Stimulated activated CD4-positive, alpha-beta T cell treated with anti-CD3 and anti-CD28 coated beads, Interleukin-1b, Interleukin-23, amount 100 ng/mL, for 48 hours (primary cell): ENCODE results near the gene TCEAL6.
"Not testable (repeated sequence)": the region's sequence is repeated elsewhere in the genome, so short reads cannot be mapped to it uniquely, and the experiment has no call there.

Experiments
- DNase-seq: peaks from one replicate; pipeline ENCODE4 v3.0.0-alpha.2; 2020

Gene TCEAL6

GRCh38 chrX:102142274-102142673 is at the start of gene TCEAL6:
Gene TCEAL6, minus strand, starts transcription at chrX:102142481.
- DNase-seq: not testable (repeated sequence)

GRCh38 chrX:102185967-102186720 is 43.9 kb upstream of the TCEAL6 start:
- DNase-seq: no peak

DNA sequence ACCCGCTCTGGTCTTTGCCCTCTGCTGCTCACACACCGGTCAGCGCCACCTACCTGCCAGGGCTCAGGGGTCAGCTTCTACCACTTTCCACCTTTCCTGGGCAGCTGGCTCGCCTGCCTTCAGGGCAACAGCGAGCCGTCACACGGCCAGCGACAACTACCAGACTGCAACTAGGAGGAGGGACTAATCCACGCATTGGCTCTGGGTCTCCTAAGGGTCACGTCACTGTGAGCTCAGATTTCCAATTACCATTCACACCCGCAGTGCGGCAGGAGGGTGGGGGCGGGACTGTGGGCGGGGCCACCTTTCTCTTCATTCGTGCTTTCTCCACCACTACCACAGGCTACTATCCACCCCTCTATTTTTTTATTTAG is 13.5 kb upstream of the TCEAL6 start, which contains the start of gene BEX5:
Gene BEX5 (minus strand): TSS at position 172 of the 374 bp plus-strand sequence. CDS start 1,712 bp downstream, outside the sequence.
- DNase-seq: peak; percentile 44

- DNase-seq: peak; percentile 7
Measured at GRCh38 chrX:102154900-102155805, 12.9 kb upstream of the TCEAL6 start.

- DNase-seq: no peak
Measured at GRCh38 chrX:102154218-102154860, 12.1 kb upstream of the TCEAL6 start.

DNA sequence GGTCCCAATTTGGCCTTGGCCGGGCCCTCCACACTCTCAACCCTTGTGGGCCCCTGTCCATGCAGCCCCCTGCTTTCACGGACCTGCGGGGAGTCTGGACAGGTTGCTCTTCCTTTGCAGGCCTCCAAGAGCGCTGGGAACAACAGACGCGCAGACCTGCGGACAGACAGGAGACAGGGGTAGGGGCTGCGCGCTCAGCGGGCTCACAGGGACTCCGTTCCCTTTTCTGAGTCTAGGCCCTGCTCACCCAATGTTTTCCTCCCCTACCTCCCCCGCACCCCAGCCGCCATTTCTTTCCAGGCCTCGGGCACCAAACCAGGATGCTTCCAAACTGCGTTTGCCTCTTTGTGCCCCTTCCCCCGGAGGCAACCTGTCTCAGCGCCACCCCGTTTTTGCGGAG is 650 bp downstream of the TCEAL6 start:
- DNase-seq: not testable (repeated sequence)

DNA sequence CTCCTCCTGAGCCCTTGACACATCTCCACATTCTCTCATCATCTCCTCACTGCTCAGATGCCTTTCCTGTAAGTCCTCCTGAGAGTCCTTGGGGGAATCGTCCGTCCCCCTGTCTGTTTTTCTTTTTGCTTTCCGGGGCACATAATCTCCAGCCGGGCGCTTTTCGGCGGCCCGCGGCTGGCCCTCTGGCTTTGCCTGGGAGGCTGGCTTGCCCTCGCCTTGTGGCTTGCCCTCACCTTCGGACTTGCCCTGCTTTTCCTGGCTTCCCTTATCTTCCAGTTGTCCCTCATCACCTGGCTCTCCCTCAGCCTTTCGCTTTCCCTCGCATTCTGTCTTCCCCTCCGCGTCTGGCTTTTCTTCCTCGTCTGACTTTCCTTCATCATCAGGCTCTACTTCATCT is 1.4 kb downstream of the TCEAL6 start:
- not testable (repeated sequence) for DNase-seq

DNA sequence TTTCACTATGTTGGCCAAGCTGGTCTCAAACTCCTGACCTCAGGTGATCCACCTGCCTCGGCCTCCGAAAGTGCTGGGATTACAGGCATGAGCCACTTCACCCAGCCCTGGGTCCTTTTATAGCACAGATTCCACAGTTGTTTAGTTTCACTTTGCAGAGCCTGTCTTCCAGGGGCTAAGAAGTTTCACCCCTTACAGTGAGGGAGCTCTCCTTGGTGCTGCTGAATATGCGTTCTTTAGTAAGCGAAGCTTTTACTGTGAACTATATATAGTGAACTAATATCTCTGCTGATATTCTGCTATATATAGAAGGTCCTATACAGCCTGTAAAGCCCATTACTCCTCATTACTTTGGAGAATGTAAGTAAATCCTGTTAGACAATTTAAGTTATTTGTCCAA is 4.2 kb downstream of the TCEAL6 start:
- no peak for DNase-seq

DNA sequence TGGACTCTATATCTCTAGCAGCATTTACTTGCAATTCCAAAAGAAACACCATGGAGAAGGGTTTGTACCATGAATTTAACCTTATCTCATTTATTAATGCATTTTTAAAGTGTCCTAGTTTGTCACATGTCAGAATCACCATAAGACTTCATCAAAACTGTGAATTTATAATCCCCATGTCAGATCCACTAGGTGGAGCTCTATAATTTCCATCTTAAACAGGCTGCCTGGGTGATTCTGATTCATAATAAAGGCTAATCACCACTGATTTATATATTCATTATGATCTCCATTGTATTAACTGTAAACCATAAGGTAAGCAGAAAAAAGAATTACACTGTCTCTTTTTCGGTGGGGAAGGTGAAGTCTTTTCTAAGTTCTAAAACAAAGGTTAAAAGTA is 12.8 kb downstream of the TCEAL6 start:
- no peak for DNase-seq

- DNase-seq: no peak
Measured at GRCh38 chrX:102126863-102127262, 15.4 kb downstream of the TCEAL6 start.

DNA sequence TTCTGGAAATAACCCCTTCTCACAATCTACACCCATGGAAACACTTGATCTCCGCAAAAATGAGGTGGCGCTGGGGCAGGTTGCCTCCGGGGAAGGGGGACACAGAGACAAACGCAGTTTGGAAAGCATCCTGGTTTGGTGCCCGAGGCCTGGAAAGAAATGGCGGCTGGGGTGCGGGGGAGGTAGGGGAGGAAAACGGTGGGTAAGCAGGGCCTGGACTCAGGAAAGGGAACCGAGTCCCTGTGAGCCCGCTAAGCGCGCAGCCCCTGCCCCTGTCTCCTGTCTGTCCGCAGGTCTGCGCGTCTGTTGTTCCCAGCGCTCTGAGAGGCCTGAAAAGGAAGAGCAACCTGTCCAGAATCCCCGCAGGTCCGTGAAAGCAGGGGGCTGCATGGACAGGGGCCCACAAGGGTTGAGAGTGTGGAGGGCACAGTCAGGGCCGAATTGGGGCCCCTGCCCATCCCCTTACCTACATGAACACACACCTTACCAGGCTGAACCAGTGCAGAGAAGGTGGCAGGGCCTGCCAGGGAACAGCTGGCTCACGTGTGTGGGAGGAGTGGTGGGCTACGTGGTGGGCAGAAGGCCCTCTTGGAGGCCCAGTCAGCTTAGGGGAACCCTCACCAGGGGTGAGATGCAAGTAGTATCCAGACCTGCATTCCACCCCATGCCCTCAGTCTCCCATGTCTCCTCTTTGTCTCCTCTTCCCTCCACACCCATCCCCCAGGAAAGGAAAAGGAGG is 16.0 kb downstream of the TCEAL6 start:
- not testable (repeated sequence) for DNase-seq

DNA sequence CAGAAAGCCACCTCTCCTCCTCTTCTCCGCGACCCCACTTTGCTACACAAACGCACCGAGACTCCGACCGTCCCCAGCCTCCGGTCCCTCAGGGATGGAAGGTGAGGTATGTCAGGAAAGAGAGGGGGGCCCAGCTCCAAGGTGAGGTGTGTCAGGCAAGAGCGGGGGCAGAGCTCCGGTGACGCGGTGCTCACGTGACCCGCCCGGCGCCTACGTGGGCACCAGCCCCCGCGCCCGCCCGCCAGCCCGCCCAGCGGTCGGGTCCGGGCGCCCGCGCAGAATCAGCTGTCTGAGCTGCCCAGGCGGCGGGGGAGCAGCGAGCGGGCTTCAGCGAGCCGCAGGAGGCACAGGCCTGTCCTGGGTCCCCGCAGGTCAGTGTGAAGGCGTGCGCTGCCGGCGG is 16.8 kb downstream of the TCEAL6 start, which contains the start of gene TCEAL2:
Gene TCEAL2 (plus strand): TSS at position 244 of the 400 bp plus-strand sequence. CDS start 1,152 bp downstream, outside the sequence.
- not testable (repeated sequence) for DNase-seq

DNA sequence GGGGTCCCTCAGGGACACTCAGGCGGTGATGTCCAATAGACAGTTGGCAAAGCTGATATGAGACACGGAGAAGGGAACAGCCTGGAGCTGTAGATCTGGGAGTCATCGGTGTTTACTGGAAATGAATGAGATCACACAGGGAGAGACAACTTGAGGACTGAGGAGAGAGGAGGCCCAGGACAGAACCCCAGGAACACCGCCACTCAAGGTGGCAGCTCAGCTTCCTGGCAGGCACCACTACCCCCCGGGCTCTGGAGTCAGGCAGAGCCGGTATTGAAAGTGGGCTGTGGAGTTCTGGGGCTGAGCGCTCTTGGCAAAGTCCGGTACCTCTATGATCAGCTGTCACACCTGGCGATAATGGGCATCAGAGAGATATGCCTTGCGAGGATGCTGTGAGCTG is 17.3 kb downstream of the TCEAL6 start:
- DNase-seq: not testable (repeated sequence)

- no peak for DNase-seq
Measured at GRCh38 chrX:102115748-102116147, 26.5 kb downstream of the TCEAL6 start.

DNA sequence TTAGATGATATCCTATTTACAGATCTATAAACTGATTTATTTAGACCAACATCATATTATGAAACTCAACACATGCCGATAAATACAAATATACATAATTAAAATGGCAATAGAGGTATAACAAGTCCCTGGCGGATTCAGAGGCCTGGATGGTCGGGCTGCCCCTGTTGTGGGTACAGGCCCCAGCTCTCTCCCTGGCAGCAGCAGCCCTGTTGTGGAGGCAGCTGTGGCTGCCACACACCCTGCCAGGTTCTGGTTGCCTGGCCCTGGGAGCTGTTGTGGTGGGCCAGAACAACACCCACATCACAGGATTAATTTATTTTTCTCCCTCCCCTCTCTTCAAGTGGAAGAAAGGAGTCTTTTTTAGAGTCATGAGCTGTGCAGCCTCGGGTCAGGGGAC is 28.9 kb downstream of the TCEAL6 start:
- DNase-seq: no peak
